Astrocyte of the cerebellum (primary cell): ENCODE data around the gene SKAP2.

Experiments
- DNase-seq: peaks from one replicate; pipeline ENCODE4 v3.0.0-alpha.2; 2011; ENCODE audit warnings: low read depth
- H3K4me3 ChIP-seq: 2 replicates; pipeline ENCODE4 v1.5.1; 2011; ENCODE audit warnings: mild to moderate bottlenecking, low read depth, low read length, moderate library complexity
- CTCF ChIP-seq: IDR thresholded peaks from 2 replicates; pipeline ENCODE4 v1.5.1; 2012; ENCODE audit warnings: low read length, low read depth, moderate library complexity, mild to moderate bottlenecking; ENCODE audit errors: missing control alignments
- in situ Hi-C: cut with HindIII; loops from 2 replicates; pipeline ENCODE4 v1.10.0; 2017; ENCODE audit warnings: low sequenced_read_pairs

SKAP2 gene

DNA sequence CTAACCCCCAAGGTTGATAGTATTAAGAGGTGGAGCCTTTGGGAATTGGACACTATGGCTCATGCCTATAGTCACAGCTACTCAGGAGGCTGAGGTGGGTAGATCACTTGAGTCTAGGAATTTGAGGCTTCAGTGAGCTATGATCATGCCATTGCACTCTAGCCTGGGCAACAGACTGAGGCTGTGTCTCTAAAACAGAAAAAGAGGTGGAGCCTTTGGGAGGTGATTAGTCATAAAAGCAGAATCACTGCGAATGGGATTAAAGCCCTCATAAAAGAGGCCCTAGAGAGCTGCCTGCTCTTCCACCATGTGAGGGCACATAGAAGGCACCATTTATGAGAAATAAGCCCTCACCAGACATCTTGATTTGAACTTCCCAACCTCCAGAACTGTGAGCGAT is 81.9 kb downstream of the SKAP2 start:
- DNase-seq, result no peak
- in situ Hi-C loops, result no loop called here

GRCh38 chr7:26779978-26780595 is 84.3 kb downstream of the SKAP2 start:
- TF ChIP-seq CTCF, result no peak
- in situ Hi-C loops, result no loop called here

More for the DNA sequence above, 81.9 kb downstream of the SKAP2 start:
- no peak overlapping the region for H3K4me3 ChIP-seq
- TF ChIP-seq CTCF, result no peak

DNA sequence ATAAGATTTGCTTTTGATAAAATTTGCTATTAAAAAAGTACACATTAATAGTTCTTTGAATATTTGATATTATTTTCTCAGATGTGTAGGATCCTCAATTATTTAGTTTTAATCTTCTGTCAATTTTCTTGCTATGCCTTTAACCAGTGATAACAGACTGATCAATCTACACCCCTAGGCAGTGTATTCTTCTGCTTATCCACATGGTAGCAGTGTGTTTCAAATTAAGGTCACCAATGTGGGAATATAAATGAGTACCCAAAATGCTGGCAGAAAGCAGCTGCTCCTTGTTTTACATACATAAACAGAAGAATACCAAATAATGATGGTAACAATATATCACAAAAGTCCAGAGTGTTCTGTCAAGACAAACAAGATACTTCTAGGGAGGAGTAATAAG is 87.0 kb downstream of the SKAP2 start:
- no peak overlapping the region for H3K4me3 ChIP-seq
- DNase-seq, result no peak
- in situ Hi-C loops, result no loop called here
- TF ChIP-seq CTCF, result no peak

More at GRCh38 chr7:26779978-26780595, 84.3 kb downstream of the SKAP2 start:
- no peak overlapping the region for H3K4me3 ChIP-seq
- DNase-seq, result no peak

DNA sequence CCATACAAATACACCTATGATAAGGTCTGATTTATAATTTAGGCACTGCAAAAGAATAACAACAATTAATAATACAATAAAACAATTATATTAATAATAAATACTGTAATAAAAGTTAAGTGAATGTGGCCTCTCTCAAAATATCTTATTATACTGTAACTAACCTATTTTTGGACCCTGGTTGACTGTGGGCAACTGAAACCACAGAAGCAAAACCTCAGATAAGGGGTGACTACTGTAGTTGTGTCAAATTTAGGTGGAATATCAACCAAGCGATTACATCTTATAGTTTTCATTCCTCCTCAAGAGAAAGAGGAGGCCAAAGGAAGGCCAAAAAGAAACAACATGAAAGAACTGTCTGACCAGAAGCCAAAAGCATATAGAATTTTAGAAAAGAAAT is 103.9 kb downstream of the SKAP2 start:
- no peak overlapping the region for H3K4me3 ChIP-seq
- TF ChIP-seq CTCF, result no peak
- DNase-seq, result no peak
- in situ Hi-C loops, result no loop called here

DNA sequence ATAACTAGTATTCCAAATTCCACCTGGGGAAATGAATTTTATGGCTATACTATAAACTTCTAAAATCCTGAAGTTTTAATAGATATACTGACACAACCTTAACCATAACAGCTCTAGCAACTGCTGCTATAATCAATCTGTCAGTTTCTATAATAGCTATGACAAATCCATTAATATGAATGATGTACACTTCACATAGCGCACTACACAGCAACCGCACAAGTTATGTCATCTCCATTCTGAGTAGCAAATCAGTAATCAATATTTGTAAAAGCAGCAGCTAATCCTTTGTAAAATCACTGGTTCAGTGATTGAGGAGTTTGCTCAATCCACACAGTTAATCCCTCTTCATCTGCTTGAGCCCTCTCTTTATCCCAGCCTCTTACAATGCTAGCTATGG is 105.3 kb downstream of the SKAP2 start:
- TF ChIP-seq CTCF, result no peak
- no peak overlapping the region for H3K4me3 ChIP-seq
- in situ Hi-C loops, result no loop called here

GRCh38 chr7:26743205-26743604 is 121.2 kb downstream of the SKAP2 start:
- no peak overlapping the region for H3K4me3 ChIP-seq
- in situ Hi-C loops, result no loop called here
- DNase-seq, result no peak
- no peak for TF ChIP-seq CTCF

More for the DNA sequence above, 105.3 kb downstream of the SKAP2 start:
- no peak for DNase-seq
